ENCODE measurements around the gene ARSB.
"Not testable (repeated sequence)": the region's sequence is repeated elsewhere in the genome, so short reads cannot be mapped to it uniquely, and the experiment has no call there.

The ARSB gene

GRCh38 chr5:78785454-78785853, 199.7 kb downstream of the ARSB start:
- in situ Hi-C loops (cut with MboI; ENCODE audit: low sequenced_read_pairs) = no loop called here

GRCh38 chr5:78783434-78784130, 201.5 kb downstream of the ARSB start:
- in situ Hi-C loops (cut with MboI; ENCODE audit: low sequenced_read_pairs) = no loop called here

- in situ Hi-C loops (cut with MboI; ENCODE audit: low sequenced_read_pairs) = no loop called here
Observed at GRCh38 chr5:78782728-78783127, 202.4 kb downstream of the ARSB start.

- in situ Hi-C loops (cut with MboI; ENCODE audit: low sequenced_read_pairs) = no loop called here
Observed at GRCh38 chr5:78781611-78782286, 203.4 kb downstream of the ARSB start.

- in situ Hi-C loops (cut with MboI; ENCODE audit: low sequenced_read_pairs) = no loop called here
Observed at GRCh38 chr5:78779771-78780616, 205.1 kb downstream of the ARSB start.

GRCh38 chr5:78779262-78779661, 205.8 kb downstream of the ARSB start:
- in situ Hi-C loops (cut with MboI; ENCODE audit: low sequenced_read_pairs) = no loop called here

- in situ Hi-C loops (cut with MboI; ENCODE audit: low sequenced_read_pairs) = no loop called here
Observed at GRCh38 chr5:78778538-78778937, 206.6 kb downstream of the ARSB start.

GRCh38 chr5:78777901-78778300, 207.2 kb downstream of the ARSB start:
- in situ Hi-C loops (cut with MboI; ENCODE audit: low sequenced_read_pairs) = no loop called here

- in situ Hi-C loops (cut with MboI; ENCODE audit: low sequenced_read_pairs) = no loop called here
Observed at GRCh38 chr5:78776637-78777036, 208.5 kb downstream of the ARSB start.

GRCh38 chr5:78773655-78774054, 211.5 kb downstream of the ARSB start:
- in situ Hi-C loops (cut with MboI; ENCODE audit: low sequenced_read_pairs) = no loop called here

- in situ Hi-C loops (cut with MboI; ENCODE audit: low sequenced_read_pairs) = no loop called here
Observed at GRCh38 chr5:78771260-78772205, 213.6 kb downstream of the ARSB start.

GRCh38 chr5:78768781-78769380, 216.2 kb downstream of the ARSB start:
- in situ Hi-C loops (cut with MboI; ENCODE audit: low sequenced_read_pairs) = no loop called here

GRCh38 chr5:78766412-78766762, 218.7 kb downstream of the ARSB start:
- in situ Hi-C loops (cut with MboI; ENCODE audit: low sequenced_read_pairs) = no loop called here

- in situ Hi-C loops (cut with MboI; ENCODE audit: low sequenced_read_pairs) = no loop called here
Observed at GRCh38 chr5:78765756-78766411, 219.2 kb downstream of the ARSB start.

GRCh38 chr5:78765116-78765515, 220.0 kb downstream of the ARSB start:
- in situ Hi-C loops (cut with MboI; ENCODE audit: low sequenced_read_pairs) = no loop called here

GRCh38 chr5:78763659-78764189, 221.4 kb downstream of the ARSB start:
- in situ Hi-C loops (cut with MboI; ENCODE audit: low sequenced_read_pairs) = no loop called here

GRCh38 chr5:78762743-78763142, 222.4 kb downstream of the ARSB start:
- in situ Hi-C loops (cut with MboI; ENCODE audit: low sequenced_read_pairs) = not testable (repeated sequence)

GRCh38 chr5:78761840-78762239, 223.3 kb downstream of the ARSB start:
- in situ Hi-C loops (cut with MboI; ENCODE audit: low sequenced_read_pairs) = no loop called here

GRCh38 chr5:78760770-78761169, 224.3 kb downstream of the ARSB start:
- in situ Hi-C loops (cut with MboI; ENCODE audit: low sequenced_read_pairs) = no loop called here

- in situ Hi-C loops (cut with MboI; ENCODE audit: low sequenced_read_pairs) = no loop called here
Observed at GRCh38 chr5:78760366-78760765, 224.7 kb downstream of the ARSB start.

Data from hTERT RPE-1 (cell line).